ENCODE results near the gene ALDH1A3. TPM values are rescaled to one million over a fixed set of nuclear protein-coding genes. Genes with fewer than 3 reads are reported as not detected.

The ALDH1A3 gene
- total RNA-seq = 217 and 666 TPM in 2 replicates

DNA sequence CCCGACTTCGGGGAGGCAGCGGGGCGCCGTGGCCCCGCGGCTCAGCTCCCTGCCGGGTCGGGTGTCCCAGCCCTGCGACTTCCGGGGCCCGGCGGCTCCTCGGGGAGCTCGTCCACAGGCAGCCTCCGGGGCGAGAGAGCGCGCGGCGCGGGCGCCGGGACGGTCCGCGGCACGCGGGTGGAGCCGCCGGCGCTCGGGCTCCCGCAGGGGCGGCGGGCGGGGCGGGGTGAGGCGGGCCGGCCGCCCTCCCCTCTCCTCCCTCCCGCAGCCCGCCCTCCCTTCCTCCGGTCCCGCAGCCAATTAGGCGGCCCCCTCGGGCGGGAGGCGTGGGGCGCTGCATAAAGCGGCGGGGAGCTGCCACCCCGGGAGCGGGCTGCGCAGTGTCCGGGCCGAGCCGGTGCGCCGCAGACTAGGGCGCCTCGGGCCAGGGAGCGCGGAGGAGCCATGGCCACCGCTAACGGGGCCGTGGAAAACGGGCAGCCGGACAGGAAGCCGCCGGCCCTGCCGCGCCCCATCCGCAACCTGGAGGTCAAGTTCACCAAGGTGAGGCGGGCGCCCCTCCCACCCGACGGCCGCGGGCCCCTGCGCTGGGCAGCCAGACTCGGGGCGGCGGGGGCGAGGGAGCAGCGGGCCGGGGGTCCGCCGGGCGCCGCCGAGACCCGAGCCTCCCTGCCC is at the start of gene ALDH1A3:
TSS of gene ALDH1A3 (plus strand) at position 368 of the 675 bp plus-strand sequence. CDS start at position 445, 77 bp downstream.
- no peak for FAIRE-seq
- peaks cover 1% of the 10 kb centered on the region for H3K36me3 ChIP-seq (ENCODE audit: control insufficient read depth, insufficient read depth, low read length)
- peak; percentile 50 for DNase-seq (ENCODE audit: low read depth)
- H3K4me3 ChIP-seq (ENCODE audit: low read depth, low read length) = peak within 1 kb of the TSS; percentile 73
- H3K27me3 ChIP-seq (ENCODE audit: control insufficient read depth, insufficient read depth, low read length) = no peaks in the 10 kb centered on the region
- TF ChIP-seq, protein P1, sequence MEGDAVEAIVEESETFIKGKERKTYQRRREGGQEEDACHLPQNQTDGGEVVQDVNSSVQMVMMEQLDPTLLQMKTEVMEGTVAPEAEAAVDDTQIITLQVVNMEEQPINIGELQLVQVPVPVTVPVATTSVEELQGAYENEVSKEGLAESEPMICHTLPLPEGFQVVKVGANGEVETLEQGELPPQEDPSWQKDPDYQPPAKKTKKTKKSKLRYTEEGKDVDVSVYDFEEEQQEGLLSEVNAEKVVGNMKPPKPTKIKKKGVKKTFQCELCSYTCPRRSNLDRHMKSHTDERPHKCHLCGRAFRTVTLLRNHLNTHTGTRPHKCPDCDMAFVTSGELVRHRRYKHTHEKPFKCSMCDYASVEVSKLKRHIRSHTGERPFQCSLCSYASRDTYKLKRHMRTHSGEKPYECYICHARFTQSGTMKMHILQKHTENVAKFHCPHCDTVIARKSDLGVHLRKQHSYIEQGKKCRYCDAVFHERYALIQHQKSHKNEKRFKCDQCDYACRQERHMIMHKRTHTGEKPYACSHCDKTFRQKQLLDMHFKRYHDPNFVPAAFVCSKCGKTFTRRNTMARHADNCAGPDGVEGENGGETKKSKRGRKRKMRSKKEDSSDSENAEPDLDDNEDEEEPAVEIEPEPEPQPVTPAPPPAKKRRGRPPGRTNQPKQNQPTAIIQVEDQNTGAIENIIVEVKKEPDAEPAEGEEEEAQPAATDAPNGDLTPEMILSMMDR (IDR thresholded peaks at IDR 0.05; ENCODE audit: insufficient read depth, low read length, severe bottlenecking) = no peak

DNA sequence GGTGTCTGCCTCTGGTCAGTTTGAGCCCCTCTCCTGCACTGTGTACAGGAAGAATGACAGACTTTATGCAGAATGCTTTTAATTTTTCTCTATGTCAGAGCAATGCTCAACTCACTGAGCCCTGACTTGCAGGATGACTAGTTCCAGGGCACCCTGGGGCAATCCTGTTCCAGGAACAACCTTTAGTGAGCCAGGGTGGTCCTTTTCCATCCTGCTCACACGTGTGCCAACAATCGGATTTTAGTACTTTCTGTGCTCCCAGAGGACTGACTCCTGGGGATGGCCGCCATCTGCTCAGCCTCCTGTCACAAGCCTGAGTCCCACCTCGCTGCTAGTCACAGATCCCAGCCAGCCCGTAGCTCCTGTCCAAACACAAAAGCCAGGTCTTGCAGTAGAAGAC is 48.2 kb upstream of the ALDH1A3 start:
- peak; percentile 56 for DNase-seq (ENCODE audit: low read depth)
- H3K36me3 ChIP-seq (ENCODE audit: control insufficient read depth, insufficient read depth, low read length) = no peaks in the 10 kb centered on the region
- FAIRE-seq = peak; percentile 58
- H3K27me3 ChIP-seq (ENCODE audit: control insufficient read depth, insufficient read depth, low read length) = no peaks in the 10 kb centered on the region
- no peak overlapping the region for H3K4me3 ChIP-seq (ENCODE audit: low read depth, low read length)
- TF ChIP-seq, protein P1 (IDR thresholded peaks at IDR 0.05; ENCODE audit: insufficient read depth, low read length, severe bottlenecking) = no peak

DNA sequence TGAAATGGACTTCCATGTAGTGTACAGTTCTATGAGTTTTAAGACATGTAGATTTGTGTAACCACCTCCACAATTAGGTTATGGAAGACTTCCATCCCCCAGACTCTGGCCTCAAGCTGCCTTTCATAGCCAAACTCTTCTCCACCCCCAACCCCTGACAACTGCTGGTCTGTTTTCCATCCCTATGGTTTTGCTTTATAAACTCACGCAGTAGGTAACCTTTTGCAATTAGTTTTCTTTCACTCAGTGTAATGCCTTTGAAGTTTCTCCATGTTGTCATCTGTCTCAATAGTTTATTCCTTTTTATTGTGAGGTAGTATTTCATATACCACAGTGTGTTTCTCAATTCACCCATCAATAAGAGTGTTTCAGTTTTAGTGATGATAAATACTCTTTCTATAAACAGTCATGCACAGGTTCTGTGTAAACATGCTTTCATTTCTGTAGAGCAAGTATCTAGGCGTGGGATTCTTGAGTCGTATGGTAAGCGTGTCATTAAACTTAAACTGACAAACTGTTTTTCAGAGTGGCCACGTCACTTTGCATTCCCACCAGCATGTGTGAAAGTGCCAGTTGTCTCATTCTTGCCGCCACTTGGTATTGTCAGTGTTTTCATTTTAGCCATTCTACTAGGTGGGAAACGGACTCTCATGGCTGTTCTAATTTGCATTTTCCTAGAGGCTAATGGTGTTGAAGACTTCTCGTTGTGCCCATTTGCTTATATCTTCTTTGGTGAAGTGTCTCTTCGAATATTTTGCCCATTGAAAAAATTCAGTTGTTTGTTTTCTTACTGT is 47.3 kb upstream of the ALDH1A3 start:
- DNase-seq (ENCODE audit: low read depth) = peak; percentile 32
- Histone ChIP-seq H3K4me3 (ENCODE audit: low read depth, low read length) (no peak overlapping the region), H3K36me3 (ENCODE audit: control insufficient read depth, insufficient read depth, low read length) (no peaks in the 10 kb centered on the region), H3K27me3 (ENCODE audit: control insufficient read depth, insufficient read depth, low read length) (no peaks in the 10 kb centered on the region)
- TF ChIP-seq, protein P1 (IDR thresholded peaks at IDR 0.05; ENCODE audit: insufficient read depth, low read length, severe bottlenecking) = no peak
- FAIRE-seq = no peak

DNA sequence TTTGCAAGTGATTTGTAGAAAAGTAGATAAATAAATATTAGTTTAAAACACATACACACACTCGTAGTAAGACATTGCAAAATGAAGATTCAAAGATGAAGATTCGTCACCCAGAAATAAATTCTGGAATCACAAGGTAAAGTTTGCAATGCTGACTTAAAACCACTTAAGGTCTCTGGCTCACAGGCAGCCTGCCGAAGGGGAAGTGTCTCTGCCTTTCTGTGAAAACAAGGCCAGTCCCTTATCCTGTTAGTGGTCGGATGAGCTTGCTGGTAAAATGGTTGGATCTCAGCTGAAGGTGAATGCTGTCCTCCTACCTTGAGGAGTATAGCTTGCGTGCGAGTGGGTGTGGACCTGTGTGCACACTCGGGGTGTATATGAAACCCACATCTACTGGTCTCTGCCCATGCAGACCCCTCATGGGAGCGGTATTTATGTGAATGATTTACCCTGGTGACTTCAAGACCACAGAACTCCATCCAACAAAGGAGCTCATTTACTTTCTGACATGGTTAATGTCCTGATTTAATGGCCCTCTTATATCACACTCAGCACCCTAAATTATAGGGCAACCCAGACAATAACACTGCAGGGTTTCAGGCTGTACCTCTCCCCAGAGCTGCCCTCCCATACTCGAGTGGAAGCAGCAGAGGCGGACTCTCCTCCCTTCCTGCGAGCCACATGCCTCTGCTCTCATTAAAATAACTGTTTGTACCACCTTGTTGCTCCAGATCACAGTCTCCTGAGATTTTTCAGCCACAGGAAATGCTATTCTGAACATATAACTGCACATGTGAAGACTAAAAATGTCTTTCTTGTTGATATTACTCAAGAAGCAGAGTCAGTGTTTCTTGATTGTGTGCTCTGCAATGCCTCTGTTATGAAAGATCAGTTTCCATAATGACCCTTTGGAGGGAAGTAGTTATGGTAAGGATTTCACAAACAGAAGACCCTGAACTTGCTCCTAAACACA is 45.9 kb upstream of the ALDH1A3 start:
- no peak for FAIRE-seq
- H3K4me3 ChIP-seq (ENCODE audit: low read depth, low read length) = no peak overlapping the region
- H3K27me3 ChIP-seq (ENCODE audit: control insufficient read depth, insufficient read depth, low read length) = no peaks in the 10 kb centered on the region
- no peak for DNase-seq (ENCODE audit: low read depth)
- TF ChIP-seq, protein P1 (IDR thresholded peaks at IDR 0.05; ENCODE audit: insufficient read depth, low read length, severe bottlenecking) = no peak
- no peaks in the 10 kb centered on the region for H3K36me3 ChIP-seq (ENCODE audit: control insufficient read depth, insufficient read depth, low read length)

DNA sequence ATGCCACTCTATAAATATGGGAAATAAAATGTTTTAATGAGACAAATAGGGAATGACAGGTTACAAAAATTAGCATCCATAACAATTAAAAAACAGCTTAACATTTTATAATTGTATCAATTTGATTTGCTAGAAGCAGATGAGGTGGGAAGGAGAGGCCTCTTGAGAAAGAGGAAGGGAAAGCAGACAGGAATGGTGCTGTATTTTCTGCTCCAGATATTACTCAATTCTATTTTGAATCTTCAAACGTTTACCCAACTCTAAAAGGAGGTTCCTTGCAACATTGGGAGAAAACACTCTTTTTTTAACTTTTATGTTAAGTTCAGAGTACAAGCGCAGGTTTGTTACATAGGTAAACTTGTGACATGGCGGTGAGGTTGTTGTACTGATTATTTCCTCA is 44.9 kb upstream of the ALDH1A3 start:
- no peak overlapping the region for H3K4me3 ChIP-seq (ENCODE audit: low read depth, low read length)
- TF ChIP-seq, protein P1 (IDR thresholded peaks at IDR 0.05; ENCODE audit: insufficient read depth, low read length, severe bottlenecking) = no peak
- no peak for DNase-seq (ENCODE audit: low read depth)

More for the DNA sequence above, 44.9 kb upstream of the ALDH1A3 start:
- FAIRE-seq = no peak
- Histone ChIP-seq H3K36me3 (ENCODE audit: control insufficient read depth, insufficient read depth, low read length) (no peaks in the 10 kb centered on the region), H3K27me3 (ENCODE audit: control insufficient read depth, insufficient read depth, low read length) (no peaks in the 10 kb centered on the region)
